DMS153 treated with DMSO at 0.1 percent for 48 hours (cell line): ENCODE results near the gene DCHS1.

Source experiments
- DNase-seq: peaks from one replicate; lab custom pipeline; 2025; ENCODE audit not compliant: unreplicated experiment; lab: John Stamatoyannopoulos, UW

The DCHS1 gene

DNA sequence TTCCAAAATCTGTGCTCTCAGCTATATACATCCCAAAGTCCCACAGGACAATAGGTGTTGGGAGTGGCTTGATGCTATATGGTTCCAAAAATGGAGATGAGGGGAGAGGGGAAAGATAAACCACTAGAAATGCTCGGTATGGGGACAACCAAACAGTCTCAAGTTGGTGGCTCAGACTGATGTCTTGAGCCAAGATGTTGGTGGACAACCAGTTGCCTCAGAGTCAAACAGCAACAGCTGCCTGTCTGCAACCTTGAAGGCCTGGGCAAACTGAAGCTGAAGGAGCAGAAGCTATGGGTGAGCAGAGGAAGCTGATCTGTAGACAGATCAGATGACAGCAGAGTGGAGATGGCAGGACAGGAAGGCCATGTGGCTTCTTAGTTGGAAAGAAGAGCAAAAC is 56.2 kb downstream of the DCHS1 start:
- DNase-seq: no peak

DNA sequence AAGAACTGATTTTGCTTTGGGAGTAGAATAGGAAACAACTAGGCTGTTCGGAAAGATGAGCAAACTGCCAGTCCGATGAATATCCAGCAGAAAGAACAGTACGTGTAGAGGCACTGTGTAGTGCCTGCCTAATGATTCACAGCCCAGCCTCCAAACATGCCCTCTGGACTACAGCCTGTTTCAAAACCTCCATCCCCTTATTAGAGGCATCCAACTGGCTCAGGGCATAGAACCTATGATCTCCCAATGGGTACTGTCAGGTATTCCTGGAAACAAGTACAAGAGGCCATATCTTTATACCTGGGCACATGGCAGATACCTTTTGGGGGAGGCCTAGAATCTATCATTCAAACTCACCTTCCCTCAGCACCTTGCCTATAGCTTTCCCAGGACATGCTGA is 57.1 kb downstream of the DCHS1 start:
- no peak for DNase-seq

DNA sequence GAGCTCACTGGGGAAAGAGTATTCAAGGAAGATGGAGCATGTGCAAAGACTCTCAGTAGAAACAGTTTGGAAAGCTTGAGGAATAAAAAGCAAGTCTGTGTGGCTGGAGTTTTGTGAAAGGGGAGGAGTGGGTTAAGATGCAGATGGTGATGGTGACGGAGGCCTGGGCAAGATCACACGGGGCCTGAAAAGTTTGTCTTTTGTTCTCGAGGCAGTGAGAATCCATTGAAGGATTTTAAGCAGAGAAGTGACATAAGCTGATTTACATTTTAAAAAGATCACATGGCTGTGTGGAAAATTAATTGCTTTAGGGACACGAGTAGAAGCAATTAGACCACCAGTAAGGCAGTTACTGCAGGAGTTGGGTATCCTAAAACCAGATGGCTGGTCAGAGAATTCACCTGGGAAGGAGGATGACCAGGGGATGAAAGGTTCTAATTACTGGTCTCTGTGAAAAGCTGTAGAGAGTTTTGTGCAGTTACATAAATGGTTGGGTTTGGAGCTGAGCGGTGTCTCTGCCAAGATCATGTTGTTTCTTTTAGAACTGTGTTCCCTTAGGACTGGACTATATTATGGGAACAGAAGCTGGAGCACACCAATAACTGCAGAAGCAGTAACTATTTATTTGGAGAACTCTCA is 59.3 kb downstream of the DCHS1 start:
- no peak for DNase-seq

DNA sequence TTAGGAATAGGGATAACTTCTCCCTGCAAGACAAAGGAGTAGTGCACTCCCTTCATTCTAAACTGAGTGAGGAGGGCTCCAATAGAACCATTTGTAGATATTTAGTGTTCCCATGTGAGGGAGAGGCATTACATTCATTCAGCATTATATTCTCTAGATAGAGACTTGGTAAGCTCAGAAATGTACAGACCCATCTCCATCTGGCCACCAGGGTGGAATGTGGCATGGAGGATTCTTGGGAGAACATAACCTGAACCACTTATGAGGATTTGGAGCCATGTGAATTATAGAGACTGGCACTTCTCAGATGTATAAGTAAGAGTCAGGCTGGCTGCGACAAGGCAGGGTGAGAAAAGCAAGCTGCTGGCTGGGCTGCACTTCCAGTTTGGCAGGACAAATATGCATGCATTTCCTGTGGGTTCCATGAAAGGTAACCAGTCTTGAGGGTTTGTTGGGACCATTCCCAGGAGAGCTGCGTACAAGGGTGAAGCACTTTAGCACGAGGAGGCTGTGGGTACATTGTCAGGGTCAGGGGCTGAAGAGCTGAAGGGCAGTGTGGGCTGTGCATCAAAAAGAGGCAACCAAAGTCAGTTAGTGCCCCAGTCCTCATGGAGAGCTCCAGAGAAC is 61.4 kb downstream of the DCHS1 start:
- DNase-seq: no peak

DNA sequence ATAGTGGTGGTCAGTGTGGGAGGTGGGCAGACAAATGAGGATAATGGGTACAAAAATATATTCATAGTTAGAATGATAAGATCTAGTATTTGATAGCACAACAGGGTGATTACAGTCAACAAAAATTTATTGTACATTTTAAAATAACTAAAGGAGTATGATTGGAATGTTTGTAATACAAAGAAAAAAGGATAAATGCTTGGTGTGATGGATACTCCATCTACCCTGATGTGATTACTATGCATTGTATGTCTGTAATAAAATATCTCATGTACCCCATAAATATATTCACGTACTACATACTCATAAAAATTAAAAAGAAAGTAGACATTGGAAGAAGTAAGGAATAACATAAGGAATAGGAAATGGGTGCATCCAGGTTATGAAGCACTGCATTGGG is 67.6 kb downstream of the DCHS1 start:
- DNase-seq: no peak

DNA sequence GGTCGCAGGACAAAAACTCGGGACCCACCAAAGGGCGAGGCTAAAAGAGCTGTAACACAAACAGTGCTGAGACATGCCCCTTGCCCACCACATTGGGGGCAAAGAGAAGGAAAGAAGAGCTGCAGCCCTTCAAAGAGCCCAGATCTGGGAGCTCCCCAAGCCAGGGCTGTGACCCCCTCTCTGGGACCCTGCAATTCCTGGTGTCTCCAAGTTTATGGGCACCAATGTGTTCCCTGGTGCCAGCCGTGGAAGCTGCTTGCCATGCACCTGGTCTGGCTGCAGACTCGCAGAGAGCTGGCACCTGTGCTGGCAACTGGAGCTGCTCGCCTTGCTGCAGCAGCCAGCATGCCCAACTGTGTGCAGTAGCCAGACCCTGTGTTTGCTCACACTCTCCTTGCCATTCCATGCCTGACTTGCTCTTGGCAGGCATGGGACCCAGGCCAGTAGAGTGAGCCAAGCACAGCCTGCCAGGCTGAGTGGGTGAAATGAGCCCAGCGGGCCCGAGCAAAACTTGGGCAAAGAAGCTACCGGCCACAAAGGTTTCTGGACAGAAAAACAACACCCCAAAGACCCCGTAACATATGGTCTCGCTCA is 68.2 kb downstream of the DCHS1 start:
- no peak for DNase-seq

DNA sequence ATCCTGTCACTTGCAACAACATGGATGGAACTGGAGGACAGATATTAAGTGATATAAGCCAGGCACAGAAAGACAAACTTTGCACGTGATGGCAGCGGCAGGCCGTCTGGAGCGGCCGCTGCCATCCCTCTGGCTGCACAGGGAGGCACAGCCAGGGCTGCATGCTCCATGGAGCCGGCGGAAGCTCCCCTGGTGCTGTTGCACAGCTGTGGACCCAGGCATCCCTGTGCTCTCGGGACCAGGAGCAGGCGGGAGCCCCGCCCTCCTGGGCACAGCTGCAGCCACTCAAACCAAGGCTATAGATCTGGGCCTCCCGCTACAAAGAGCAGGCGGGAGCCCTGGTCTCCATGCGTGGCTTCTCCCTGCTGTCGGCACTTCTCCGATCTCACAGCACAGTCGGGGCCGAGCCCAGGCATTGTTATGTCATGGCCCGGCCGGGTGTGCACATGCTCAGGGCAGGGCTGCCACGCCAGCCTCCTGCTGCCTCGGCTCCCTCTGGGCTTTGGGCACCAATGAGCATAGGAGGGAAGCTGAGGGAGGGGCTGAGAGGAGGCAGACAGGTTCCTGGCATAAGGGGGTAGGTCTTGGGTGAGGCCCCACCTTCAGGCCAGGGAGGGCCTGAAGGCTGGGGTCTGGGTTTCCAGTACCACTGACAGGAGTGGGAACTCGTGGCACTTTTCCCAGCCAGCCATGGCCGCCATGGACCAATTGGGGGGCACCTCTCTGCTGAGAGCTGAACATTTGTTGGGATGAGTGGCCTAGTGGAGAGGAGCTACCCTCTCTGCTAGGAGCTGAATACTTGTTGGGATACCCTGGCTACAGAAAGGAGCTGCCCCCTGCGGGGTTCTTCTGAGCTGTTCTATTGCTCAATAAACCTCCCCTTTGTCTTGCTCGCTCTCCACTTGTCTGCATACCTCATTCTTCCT is 68.9 kb downstream of the DCHS1 start:
- DNase-seq: no peak

DNA sequence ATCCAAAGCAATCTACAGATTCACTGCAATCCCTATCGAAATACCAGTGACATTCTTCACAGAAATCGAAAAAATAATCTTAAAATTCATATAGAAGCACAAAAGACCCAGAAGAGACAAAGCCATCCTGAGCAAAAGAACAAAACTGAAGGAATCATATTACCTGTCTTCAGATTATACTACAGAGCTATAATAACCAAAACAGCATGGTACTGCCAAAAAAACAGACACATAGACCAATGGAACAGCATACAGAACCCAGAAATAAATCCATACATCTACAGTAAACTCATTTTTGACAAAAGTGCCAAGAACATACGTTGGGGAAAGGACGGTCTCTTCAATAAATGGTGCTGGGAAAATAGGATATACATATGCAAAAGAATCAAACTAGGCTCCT is 71.1 kb downstream of the DCHS1 start:
- no peak for DNase-seq

DNA sequence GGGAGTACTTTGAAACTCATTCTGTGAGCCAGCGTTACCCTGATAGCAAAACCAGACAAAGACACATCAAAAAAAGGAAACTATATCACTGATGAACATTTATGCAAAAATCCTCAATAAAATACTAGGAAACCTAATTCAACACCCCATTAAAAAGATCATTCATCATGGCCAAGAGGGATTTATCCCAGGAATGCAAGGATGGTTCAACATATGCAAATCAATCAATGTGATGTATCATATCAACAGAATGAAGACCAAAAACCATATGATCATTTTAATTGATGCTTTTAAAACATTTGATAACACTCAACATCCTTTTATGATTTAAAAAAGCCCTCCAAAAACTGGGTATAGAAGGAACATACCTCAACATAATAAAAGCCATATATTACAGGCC is 72.0 kb downstream of the DCHS1 start:
- DNase-seq: no peak

DNA sequence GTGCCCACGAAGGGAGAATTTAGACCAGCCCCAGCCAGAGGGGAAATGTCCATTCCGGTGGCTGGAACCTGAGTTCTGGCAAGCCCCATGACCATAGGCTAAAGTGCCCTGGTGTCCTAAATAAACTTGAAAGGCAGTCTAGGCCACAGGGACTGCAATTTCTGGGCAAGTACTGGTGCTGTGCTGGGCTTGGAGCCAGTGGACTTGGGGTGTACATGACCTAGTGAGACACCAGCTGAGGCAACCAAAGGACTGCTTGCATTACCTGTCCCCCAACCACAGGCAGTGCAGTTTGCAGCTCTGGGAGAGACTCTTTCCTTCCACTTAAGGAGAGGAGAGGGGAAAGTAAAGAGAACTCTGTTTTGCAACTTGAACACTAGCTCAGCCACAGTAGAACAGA is 75.9 kb downstream of the DCHS1 start:
- DNase-seq: no peak

DNA sequence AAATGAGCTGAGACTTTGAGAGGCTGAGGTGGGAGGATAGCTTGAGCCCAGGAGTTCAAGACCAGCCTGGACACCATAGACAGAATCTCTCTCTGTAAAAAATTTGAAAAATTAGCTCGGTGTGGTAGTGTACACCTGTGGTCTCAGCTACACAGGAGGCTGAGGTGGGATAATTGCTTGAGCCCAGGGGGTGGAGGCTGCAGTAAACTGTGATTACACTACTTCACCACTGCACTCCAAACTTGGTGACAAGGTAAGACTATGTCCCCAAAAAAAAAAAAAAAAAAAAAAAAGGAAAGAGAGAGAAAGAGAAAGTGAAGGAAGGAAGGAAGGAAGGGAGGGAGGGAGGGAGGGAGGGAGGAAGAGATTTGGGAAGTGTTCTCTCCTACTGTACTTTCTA is 77.5 kb downstream of the DCHS1 start:
- DNase-seq: no peak

DNA sequence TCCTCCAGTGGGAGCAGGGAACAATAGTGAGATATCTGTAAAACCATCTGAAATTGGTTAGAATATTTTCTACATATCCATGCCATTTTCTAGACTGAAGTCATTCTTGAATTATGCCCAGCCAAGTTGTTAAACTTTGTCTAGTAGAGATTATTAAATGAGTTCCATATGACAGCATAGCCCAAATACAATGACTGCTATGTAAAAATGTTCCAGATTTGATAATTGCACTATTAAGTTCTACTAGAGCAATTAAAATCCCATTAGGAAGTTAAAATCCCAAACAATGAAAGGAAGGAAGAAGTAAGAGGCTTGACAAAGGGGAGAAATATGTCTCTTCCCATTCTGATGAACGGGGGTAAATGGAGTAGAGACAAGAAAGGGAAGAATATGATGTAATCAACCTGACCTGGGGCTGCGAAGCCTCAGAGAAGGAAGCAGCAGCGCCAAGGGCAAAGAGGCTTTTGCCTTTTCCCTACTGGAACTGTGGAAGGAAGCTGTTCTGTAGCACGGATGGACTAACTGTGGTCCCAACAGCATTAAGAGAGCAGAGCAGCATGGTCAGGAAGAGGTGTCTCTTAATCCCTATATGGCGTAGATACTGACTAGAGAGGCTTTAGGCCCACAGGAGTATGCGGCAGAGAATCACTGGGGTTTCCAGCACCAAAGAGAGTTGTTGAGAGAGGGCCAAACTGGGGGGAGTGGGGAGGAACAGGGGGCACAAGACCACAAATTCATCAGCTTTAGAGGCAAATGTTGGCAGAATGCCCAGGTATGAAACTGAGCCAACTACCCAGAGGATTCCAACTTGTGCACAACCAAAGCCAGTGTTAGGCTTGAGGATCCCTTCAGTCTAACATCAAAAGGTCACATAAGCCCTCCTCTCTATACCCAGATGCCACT is 78.9 kb downstream of the DCHS1 start:
- no peak for DNase-seq

DNA sequence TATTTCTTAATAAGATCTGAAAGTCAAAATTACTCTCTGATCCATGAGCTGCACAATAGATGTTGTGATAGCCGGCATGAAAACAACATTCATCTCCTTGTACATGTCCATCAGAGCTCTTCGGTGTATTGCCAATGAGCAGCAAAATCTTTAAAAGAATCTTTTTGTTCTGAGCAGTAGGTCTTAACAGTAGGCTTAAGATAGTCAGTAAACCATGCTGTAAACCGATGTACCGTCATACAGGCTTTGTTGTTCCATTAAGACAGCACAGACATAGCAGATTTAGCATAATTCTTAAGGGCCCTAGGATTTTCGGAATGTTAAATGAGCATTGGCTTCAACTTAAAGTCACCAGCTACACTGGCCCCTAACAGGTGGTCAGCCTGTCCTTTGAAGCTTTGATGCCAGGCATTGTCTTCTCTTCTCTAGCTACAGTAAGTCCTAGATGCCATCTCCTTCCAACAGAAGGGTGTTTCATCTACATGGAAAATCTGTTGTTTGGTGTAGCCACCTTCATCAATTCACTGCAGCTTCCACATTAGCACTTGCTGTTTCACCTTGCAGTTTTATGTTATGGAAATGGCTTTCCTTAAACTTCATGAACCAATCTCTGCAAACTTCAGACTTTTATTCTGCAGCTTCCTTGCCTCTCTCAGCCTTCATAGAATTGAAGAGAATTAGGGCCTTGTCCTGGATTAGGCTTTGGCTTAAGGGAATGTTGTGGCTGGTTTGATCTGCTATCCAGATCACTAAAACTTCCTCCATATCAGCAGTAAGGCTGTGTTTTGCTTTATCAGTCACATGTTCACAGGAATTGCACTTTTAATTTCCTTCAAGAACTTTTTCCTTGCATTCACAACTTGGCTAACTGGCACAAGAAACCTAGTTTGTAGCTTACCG is 80.5 kb downstream of the DCHS1 start:
- DNase-seq: no peak

DNA sequence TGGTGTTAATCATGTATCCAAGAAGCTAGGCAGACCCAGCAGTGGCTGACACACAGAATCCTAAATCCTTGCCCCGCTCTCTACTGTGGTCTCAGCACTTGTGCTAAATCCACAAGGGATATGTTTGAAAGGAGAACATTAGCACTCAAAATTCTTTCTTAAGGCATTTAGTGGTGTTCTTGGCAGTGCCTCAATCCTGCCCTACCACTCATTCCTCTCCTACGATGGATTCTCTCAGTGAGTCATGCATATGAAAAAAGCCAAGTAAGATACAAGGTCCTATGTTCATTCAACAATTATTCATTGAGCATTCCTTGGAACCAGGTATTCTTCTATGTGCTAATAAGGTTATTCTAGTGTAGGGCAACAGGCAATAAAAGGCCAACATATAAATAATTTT is 83.4 kb downstream of the DCHS1 start:
- no peak for DNase-seq

DNA sequence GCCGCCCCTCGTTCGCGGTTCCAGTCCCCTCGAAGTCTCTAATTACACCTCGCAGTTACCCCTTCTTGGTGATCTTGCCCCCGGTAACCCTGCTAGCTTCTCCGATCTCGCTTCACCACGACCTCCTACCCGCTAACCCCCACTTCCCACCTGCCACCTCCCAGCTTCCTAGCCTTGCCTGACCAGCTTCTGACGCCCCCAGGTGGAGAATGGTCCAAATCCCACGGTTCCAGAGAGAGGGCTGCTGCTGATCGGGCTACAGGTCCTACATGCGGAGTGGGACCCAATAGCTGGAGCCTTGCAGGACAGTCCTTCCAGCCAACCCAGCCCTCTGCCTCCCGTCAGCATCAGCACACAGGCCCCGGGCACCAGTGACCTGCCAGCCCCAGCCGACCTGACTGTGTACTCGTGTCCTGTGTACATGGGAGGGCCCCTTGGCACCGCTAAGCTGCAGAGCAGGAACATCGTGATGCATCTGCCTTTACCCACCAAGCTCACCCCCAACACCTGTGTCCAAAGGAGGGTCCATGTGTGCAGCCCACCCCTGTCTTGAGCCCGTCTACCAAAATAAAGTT is 84.1 kb downstream of the DCHS1 start:
- DNase-seq: no peak
